VCaP (cell line): ENCODE measurements around the gene RBM43.

ENCODE experiments used
- H3K27ac ChIP-seq: fragments of 450-650 bp; 2 replicates; pipeline ENCODE4 v1.5.1; 2017
- TF ChIP-seq, protein P1 (sequence below): fragments of 450-650 bp; conservative IDR thresholded peaks from 2 replicates; pipeline ENCODE4 v1.5.1; 2017; ENCODE audit warnings: mild to moderate bottlenecking, moderate library complexity

The RBM43 gene

DNA sequence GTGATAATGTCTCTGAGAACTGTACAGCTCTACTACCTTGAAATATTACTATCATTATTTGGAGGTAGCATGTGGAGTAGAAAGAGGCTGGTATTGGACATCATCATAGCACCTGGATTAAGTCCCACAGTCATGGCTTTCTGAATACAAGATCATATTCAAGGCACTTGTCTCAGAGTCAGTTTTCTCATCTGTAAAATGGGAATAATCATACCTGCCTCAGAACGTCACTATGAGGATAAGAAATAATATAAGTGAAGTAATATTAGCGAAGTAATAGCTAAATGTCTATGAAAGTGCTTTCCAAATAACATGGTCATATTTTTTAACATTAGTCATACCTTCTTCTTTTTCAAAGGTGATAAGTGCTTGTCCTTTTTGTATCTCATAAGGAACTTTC lies 16.8 kb upstream of the RBM43 start:
- TF ChIP-seq, protein P1, sequence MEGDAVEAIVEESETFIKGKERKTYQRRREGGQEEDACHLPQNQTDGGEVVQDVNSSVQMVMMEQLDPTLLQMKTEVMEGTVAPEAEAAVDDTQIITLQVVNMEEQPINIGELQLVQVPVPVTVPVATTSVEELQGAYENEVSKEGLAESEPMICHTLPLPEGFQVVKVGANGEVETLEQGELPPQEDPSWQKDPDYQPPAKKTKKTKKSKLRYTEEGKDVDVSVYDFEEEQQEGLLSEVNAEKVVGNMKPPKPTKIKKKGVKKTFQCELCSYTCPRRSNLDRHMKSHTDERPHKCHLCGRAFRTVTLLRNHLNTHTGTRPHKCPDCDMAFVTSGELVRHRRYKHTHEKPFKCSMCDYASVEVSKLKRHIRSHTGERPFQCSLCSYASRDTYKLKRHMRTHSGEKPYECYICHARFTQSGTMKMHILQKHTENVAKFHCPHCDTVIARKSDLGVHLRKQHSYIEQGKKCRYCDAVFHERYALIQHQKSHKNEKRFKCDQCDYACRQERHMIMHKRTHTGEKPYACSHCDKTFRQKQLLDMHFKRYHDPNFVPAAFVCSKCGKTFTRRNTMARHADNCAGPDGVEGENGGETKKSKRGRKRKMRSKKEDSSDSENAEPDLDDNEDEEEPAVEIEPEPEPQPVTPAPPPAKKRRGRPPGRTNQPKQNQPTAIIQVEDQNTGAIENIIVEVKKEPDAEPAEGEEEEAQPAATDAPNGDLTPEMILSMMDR = no peak
- no peak overlapping the region for H3K27ac ChIP-seq

GRCh38 chr2:151277067-151277466 lies 15.4 kb upstream of the RBM43 start:
- TF ChIP-seq, protein P1 = no peak
- no peak overlapping the region for H3K27ac ChIP-seq

DNA sequence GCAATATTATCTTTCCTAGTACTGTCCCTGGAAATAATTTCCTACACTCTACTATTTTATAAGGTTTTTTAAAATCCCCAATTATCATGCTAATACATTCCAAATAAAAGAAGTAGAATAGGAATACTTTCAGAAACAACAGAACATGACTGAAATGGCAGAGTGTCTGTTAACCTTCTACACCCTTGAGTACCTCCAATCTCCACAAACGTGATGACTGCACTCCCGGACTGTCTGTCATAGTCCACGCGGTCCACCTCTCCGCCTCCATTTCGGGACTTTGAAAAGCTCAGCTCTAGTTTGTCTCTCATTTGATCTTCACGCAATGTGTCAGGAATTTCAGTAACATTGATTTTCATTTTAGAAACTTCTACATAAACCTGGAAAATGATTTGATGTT lies 13.6 kb upstream of the RBM43 start:
- TF ChIP-seq, protein P1 = no peak
- H3K27ac ChIP-seq = no peak overlapping the region

DNA sequence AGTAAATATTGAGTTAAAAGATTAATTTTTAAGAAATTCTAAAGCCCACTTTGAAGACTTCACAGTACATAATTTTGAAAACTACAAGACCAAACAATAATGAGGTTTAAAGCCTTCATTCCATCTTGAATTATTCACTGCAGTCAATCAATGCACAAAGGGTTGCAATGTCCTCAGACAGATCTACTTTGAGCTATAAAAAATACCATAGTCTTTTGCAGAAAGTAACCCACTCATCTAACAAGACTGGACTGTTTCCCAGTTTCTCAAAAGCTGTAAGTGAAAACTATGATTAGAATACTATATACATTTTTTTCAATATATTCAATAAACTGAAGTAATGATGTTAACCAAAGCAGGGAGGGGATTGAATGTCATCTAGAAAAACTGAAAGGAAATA lies 10.2 kb upstream of the RBM43 start:
- H3K27ac ChIP-seq = no peak overlapping the region
- TF ChIP-seq, protein P1 = no peak

DNA sequence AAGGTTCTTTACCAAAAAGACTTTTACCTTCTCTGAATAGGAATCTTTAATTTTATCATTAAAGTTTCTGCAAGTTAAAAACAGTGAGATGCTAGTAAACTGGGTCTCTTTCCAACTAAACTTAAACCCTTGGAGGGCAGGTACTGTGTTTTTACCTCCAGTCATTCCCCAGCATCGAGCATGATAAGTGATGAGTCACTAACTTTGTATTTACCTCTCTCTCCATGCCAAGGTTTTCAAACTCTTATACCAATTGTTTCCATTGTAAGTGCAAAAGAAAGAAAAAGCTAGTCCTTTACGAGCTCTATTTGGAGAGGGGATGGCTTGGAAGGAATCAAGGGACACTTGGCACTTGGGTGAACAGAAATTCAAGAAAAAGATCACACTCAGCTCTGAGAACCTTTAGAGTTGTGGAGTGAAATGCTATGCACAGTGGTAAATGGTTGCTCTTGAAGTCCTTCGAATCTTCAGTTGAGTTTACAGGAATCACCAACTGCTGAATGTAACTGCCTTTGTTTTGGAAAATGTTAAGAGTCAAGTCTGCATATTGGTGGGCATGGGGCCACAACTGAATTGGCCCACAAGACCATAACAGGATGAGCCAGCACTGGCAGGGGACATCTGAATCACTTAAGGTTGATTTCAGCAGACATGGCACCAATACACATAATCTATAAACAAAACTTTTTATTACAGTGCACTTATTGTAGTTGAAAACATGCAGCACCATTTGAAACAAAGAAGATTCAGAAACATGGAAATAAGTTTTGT lies 8.3 kb upstream of the RBM43 start:
- H3K27ac ChIP-seq = no peak overlapping the region
- TF ChIP-seq, protein P1 = no peak

DNA sequence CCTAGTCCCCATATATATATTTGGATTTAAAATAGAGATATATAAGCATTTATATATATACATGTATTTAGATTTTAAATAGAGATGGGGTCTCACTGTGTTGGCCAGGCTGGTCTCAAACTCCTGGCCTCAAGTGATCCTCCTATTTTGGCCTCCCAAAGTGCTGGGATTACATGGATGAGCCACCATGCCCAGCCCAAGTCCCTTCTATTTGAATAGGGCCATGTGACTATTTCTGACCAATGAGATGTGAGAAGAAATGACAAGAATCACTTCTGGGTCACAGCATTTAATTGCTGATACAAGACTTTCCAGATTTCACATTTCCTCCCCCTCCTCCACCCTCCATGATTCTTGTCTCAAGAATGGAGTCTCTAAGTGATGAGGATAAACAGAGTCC lies 6.4 kb upstream of the RBM43 start:
- TF ChIP-seq, protein P1 = no peak

GRCh38 chr2:151267537-151267936 lies 5.9 kb upstream of the RBM43 start:
- TF ChIP-seq, protein P1 = no peak
- H3K27ac ChIP-seq = no peak overlapping the region

More for the DNA sequence above, 6.4 kb upstream of the RBM43 start:
- H3K27ac ChIP-seq = no peak overlapping the region
